GM20000 (cell line): ENCODE data around the gene CYP2A6.
"Not testable (repeated sequence)": the region's sequence is repeated elsewhere in the genome, so short reads cannot be mapped to it uniquely, and the experiment has no call there.

Experiments
- DNase-seq: peaks from one replicate; pipeline ENCODE4 v3.0.0; 2012; ENCODE audit warnings: low spot score
- TF ChIP-seq, protein P1 (sequence below): IDR thresholded peaks from 2 replicates; pipeline ENCODE4 v1.5.1; 2012; ENCODE audit warnings: mild to moderate bottlenecking, control low read depth; ENCODE audit errors: extremely low read depth, missing control alignments

The CYP2A6 gene

GRCh38 chr19:40850277-40850676, at the start of gene CYP2A6:
TSS of gene CYP2A6 (minus strand) at chr19:40850447. CDS start at chr19:40850426, 21 bp downstream.
- DNase-seq: not testable (repeated sequence)

DNA sequence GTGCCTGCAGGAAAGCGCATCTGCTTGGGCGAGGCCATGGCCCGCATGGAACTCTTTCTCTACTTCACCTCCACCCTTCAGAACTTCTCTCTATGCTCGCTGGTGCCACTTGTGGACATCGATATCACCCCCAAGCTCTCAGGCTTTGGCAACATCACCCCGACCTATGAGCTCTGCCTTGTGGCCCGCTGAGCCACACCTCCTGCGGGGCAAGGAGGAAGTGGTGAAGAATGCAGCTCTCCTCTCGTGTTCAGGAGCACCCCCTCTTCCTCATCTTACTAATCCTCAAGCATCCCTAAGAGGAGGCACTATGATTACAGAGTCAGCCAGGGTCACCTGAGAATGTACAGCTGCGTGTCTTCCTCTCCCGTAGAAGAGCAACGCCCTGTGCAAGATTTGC, 49.7 kb upstream of the CYP2A6 start:
- not testable (repeated sequence) for DNase-seq

DNA sequence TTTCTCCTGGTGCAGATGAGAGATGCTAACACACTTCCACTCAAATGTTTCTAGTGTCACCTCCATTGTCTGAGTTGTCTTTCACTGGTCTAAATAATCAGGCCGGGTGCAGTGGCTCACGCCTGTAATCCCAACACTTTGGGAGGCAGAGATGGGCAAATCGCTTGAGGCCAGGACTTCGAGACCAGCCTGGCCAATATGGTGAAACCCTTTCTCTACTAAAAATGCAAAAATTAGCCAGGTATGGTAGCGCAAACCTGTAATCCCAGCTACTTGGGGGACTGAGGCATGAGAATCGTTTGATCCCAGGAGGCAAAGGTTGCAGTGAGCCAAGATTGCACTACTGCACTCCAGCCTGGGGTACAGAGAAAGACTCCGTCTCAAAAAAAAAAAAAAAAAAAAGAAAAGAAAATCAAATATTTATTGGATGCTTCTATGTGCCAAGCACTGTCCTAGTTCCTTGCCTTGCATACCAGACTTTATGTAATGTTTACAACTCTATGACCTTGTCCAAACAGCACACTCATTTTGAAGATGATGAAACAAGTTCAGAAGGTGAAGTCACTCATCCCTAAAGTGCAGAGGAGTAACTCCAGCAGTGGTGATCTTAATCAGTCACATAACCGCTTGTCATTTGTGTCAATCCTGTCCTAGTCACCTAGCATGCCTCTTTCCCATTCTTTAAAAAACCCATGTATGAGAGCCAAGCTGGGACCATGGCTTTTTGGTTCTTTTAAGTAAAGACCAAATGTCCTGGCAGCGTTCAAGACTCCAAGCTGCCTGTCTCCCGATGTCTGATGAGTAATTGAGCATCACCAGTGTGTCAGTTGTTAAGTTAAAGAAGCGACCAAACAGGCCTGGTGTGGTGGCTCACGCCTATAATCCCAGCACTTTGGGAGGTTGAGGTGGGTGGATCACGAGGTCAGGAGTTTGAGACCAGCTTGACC, 46.9 kb upstream of the CYP2A6 start:
- not testable (repeated sequence) for DNase-seq

- no peak for DNase-seq
- TF ChIP-seq, protein P1, sequence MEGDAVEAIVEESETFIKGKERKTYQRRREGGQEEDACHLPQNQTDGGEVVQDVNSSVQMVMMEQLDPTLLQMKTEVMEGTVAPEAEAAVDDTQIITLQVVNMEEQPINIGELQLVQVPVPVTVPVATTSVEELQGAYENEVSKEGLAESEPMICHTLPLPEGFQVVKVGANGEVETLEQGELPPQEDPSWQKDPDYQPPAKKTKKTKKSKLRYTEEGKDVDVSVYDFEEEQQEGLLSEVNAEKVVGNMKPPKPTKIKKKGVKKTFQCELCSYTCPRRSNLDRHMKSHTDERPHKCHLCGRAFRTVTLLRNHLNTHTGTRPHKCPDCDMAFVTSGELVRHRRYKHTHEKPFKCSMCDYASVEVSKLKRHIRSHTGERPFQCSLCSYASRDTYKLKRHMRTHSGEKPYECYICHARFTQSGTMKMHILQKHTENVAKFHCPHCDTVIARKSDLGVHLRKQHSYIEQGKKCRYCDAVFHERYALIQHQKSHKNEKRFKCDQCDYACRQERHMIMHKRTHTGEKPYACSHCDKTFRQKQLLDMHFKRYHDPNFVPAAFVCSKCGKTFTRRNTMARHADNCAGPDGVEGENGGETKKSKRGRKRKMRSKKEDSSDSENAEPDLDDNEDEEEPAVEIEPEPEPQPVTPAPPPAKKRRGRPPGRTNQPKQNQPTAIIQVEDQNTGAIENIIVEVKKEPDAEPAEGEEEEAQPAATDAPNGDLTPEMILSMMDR: no peak
These were observed 46.2 kb upstream of the CYP2A6 start for GRCh38 chr19:40896418-40896796.

GRCh38 chr19:40893112-40893511, 42.9 kb upstream of the CYP2A6 start:
- TF ChIP-seq, protein P1: no peak
- DNase-seq: no peak

GRCh38 chr19:40889366-40889765, 39.1 kb upstream of the CYP2A6 start:
- TF ChIP-seq, protein P1: no peak
- no peak for DNase-seq

DNA sequence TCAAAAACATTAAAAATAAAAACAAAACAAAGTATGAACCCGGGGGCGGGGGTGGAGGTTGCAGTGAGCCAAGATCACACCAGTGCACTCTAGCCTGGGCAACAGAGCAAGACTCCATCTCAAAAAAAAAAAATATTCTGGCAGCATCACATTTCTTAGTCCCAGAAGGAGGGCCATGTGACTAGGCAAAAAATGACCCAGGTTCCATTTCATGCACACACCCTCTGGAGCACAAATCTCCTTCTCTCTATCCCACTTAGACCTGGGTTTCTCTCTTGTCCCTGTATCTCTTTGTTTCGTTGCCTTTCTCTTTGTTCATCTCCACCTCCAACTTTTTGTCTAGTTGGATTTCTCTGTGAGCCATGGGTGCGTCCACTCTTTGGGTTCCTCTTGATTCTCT, 37.9 kb upstream of the CYP2A6 start:
- no peak for DNase-seq
- TF ChIP-seq, protein P1: no peak

DNA sequence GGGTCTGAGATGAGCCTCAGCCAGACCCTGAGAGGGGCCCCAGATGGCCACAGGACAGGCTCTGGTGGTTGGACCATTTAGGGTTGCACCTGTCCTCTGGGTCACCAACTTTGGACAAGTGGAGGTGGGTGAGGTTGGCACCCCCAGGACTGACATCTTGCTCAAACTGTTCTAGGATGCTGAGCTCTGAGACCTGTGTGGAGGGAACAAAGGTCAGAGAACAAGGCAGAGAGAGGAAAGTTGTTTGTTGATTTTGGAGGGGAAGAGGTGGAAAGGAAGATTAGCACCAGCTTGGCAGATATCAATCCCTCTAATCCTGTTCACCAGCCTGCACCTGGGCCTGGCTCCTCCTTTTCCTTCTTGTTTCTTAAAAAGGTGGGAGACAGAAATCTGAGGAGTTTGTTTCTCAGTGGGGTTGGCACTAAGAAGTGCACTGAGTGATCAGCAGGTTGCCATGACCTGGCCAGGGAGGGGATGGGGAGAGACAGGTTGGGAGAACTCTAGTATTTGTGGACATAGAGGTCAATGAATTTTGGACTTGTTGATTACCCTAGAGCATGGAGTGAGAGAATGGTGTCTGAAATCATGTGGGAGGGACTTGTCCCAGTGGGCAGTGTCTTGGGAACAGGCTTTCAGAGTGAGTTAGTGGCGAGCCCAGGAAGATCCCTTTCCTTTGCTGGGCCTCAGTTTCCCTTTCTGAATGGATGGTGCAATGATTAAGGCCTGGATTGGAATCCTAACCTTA, 34.1 kb upstream of the CYP2A6 start:
- DNase-seq: not testable (repeated sequence)

DNA sequence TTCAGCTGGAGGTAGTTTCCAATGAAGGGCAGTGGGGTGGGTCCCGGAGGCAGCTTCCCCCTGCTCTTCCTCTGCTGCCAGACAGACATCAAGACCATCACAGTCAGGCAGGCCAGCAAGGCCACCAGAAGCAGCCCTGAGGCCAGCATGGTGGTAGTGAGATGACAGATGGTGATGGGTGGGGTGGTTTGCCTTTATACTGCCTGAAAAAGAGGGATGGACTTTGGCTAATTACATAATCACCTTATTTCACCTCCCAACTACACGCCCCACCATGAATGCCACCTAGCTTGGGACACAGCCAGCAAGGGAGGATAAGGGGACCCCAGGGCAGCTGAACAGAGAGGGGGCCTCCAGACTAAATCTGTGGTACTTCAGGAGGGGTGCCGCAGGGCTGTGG, 31.8 kb upstream of the CYP2A6 start, which contains the start of gene CYP2A7:
TSS of gene CYP2A7 (minus strand) at position 170 of the 400 bp plus-strand sequence. CDS start at position 149, 21 bp downstream.
- DNase-seq: not testable (repeated sequence)

DNA sequence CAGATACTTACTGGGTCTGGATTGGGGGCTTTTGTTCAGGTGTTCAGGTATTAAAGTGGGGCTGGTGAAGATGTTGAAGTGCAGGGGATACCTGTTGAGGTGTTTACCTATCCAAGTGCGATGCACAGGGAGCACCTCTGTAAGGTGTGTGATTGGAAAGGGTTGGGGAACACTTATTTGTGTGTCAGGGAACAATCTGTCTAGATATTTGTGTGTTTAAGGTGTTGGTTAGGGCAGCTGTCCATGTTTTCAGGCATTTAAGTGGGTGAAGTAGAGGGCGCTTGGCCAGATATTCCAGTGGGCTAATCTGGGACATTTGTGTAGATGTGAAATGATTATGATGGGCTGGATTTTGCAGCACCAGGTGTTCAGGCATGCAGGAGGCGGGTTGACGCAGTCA, 29.1 kb upstream of the CYP2A6 start:
- DNase-seq: not testable (repeated sequence)

- peak; percentile 40 for DNase-seq
These were observed 25.3 kb upstream of the CYP2A6 start for GRCh38 chr19:40875526-40875951.

- not testable (repeated sequence) for DNase-seq
These were observed 24.6 kb upstream of the CYP2A6 start for GRCh38 chr19:40874874-40875273.

GRCh38 chr19:40873873-40874272, 23.6 kb upstream of the CYP2A6 start:
- not testable (repeated sequence) for DNase-seq
